GM20431 (cell line): Measurements from ENCODE around the gene METTL1.

Experiments
- in situ Hi-C: fragments of 300-500 bp; cut with MseI, MboI; formaldehyde crosslinking; loops from one replicate; pipeline ENCODE4 v1.15.0; 2020; ENCODE audit warnings: low sequenced_read_pairs; ENCODE audit not compliant: unreplicated experiment

METTL1 gene

DNA sequence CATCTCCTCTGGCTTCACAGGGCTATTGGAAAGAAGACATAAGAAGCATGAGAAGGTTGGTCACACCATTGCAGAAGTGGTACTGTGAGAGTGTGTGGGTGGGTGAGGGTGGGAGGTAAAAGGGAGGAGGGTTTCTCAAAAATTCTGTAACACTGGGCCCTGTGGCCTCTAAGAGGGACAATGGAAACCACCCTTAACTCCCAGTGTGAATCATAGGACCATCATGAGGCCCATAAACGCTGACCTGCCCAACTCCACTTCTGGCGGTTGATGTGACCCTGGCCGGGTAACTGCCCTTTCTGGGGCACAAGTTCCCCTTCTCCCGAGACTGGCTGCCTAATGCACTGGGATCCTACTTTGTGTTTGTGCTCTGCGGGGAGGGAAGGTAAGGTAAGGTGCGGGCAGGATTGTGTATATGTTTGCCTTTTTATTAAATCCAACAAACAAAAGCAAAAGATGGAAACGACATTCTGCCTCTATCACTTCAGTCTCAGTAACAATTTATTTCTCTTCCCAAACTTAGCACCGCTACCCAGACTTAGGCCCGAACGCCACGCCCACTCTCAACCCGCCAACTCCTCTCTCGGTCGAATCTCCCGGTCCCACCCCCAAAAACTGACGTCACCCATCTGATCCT, 551 bp downstream of the METTL1 start:
- in situ Hi-C loops, result no loop called here

DNA sequence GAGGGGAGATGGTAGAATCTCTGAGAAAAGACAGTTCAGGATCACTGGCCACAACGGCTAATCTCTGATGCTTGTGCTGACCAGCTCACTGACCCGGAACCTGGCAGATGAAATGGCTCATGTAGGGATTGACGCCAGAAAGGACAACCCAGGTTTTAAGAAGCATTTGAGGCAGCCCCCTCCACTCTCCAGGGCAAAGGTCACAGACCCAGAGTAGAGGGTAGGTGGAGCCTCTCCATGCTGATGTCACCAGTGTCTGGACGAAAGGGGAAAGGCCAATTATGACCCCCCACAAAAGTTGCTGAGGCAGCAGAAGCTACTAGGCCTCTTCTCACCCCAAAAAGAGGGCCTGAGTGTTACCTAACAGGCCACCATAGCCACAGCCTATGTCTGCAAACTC, 1.2 kb downstream of the METTL1 start:
- in situ Hi-C loops, result no loop called here

DNA sequence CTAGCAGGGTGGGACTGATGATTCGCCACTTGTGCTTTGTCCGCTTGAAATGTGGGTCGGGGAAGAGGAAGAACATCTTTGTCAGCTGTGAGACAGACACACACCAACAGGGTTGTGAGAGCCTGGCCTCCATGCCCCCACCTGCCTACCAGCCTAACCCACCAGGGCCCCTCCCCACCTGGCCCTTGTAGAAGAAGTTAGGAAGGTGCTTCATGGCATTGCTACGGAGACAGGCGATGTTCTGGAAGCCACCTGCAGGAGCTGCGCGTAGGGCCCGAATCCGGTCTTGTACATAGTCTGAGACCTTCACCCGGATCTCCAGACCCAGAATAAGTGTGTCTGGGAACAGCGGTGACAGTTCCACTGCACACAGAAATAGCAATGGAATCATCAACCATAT, 2.3 kb downstream of the METTL1 start:
- in situ Hi-C loops, result no loop called here

DNA sequence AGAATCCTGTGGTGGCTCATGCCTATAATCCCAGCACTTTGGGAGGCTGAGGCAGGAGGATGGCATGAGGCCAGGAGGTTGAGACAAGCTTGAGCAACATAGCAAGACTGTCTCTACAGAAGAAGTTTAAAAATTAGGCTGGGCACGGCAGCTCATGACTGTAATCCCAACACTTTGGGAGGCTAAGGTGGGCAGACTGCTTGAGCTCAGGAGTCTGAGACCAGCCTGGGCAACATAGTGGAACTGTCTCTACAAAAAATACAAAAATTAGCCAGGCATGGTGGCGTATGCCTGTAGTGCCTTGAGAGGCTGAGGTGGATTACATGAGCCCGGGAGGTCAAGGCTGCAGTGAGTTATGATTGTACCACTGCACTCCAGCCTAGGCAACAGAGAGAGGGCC, 4.0 kb downstream of the METTL1 start:
- in situ Hi-C loops, result no loop called here

DNA sequence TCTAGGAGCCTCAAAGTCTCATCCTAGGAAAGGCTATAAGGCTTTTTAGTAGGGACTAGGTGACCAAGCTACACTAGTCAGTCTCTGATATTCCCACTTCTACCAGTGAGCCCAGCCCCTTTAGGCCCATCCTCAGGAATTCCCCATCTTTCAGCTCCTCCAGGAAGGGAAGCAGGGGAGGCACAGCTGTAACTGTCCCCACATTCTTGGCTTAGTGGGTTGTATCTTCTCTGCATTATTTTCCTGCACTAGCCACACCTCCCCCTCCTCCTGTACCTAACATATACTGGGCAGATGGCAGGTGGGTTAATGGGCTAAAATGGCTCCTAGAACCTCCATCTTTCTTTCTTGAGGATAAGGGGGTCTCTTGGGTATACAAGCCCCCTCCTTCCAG, 4.6 kb downstream of the METTL1 start:
- in situ Hi-C loops, result no loop called here

DNA sequence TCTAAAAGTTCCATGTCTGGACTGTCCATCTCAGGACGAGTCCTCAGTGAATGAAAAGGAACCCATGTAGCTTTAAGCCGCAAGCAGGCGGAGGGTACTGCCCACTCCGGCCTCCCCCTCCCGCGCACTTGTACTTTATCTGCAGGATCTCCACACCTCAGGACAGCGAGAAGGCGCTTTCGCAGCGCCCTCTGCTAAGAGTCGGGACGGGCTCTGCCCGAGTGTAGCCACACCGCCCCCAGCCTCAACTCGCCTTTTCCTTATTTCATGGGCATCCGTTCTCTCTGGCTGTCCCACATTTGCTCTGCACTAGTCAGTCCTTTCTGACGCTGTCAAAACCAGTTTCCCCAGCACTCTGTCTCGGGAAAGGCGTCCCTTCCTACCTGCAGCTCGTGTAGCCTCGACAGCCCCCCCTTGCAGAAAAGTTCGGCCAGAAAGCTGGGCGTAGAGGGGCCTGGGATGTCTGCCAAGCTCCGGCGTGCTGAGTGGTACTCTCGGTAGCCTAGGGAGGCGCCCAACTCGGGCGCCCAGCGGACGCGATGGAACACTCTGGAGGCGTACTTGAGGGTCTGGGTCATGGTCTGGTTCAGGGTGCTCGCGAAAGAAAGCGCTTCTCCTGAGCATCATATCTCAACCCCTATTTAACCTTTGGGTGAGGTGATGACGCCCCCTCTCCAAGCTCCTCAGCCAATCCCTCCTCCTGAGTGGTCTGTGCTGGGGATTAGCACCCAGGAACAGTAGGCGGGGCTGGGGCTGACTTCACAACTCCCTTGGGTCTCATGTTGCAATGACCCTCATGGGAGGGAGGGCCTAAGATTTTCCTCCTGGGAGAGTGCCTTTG, 5.2 kb downstream of the METTL1 start, which contains the start of gene CYP27B1:
CYP27B1 (minus strand) TSS at position 615 of the 841 bp plus-strand sequence; CDS start at position 578, 37 bp downstream.
- in situ Hi-C loops, result no loop called here

DNA sequence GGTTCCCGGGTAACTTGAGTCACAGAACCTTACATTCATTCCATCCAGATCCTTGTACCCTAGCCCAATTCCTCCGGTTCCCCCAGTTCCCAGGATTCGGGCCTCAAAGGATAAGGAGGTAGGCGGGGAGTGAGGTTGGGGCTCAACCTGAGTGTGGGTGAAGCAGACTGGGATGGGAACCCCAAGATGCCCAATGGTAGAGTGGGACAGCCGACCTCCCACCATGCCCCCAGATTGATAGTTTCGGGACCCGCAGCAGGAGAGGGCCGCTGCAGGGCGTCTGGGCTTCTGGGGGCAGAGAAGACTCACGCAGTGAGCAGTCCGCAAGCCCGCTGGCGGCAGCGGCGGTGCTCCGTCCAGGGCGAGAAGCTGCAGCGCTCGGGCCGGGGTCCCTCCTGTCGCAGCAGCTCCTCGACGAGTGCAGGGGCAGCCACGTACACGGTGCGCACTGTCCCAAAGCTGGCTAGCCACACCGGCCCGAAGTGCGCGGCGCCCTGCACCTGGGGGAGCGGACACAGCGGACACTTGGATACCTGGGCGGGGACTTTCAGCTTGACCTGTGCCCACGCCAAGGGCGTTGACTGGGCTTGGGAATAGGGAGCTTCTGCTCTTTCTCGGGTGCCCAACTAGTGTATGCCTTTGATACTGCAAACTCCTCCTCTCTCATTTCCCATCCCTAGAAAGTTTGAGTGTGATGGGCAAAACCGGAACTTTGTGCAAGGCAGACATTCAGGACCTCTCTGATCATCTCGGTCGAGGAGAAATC, 6.0 kb downstream of the METTL1 start:
- in situ Hi-C loops, result no loop called here

DNA sequence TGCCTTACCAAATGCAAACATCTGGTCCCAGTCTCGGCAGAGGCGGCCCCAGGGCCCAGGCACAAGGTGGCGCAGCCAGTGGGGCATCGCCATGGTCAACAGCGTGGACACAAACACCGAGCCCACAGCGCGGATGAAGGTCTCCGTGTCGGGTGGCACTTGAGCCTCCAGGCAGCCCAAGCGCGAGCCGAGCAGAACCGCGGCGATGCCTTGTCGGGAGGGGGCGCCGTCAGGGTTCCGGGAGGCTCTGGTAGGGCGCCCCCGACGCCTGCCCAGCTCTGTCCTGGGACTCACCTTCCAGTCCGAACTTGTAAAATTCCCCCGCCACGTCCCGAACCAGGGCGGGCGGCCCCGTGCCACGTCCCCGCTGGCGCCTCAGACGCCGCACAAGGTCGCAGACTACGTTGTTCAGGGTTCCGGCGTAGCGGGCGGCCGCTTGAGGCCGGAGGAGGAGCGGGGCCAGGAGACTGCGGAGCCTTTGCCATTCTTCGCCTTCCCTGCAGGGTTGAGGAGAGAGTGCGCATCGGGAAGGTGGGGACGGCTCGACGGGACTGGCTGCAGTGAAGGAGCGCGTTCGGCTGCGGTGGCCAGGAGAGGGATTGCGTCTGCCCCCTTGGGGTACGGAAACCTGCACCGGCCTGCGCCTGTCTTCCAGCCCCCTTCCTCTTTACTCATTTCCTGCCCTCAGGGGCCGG, 6.8 kb downstream of the METTL1 start:
- in situ Hi-C loops, result no loop called here

DNA sequence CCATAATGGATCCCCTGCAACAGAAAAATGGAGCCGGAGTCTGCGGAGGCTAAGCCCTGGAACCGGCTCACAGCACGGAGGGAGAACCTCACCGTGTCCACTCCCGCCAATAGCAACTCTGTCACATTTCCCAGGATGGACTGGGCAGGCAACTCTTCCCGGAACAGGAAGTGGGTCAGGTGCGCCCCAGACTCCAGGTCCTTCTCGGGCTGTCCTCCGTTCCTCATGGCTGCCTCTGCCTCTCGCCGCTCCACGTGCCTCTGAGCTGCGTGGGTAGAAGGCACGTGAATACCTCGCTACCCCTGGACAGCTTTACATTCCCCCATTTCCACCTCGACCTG, 7.3 kb downstream of the METTL1 start:
- in situ Hi-C loops, result no loop called here

DNA sequence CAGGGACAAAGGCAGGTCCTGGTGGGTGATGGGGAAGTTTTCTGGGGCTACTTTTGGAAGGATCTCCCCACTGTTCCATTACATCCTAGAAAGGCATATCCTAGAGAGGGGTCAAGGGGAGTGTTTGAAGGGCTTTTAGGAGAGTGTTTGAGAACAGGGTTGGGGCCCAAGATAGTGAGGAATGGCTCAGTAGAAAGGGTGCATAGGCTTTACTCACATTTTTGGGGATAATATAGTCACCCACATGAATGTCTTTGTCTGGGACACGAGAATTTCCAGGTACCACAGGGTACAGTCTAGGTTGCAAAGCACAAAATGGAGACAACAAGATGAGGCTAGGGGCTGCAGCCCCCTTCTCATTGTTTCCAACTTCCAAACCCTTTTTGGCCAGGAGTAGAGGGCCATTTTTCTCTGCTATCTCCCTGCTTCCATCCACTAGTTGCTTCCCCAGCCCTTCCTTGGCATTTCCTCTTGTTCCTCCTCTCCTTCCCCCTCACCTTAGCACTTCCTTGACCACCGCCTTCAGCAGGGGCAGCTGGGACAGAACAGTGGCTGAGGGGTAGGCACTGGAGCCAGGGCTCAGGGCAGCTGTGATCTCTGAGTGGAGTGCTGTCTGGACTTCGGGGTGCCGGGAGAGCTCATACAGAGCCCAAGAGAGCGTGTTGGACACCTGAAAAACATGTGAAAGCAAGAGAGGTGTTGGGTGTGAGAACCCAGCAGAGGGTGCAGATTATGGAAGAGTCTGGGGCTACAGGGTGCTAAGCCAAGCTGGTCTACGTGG, 7.8 kb downstream of the METTL1 start:
- in situ Hi-C loops, result no loop called here

DNA sequence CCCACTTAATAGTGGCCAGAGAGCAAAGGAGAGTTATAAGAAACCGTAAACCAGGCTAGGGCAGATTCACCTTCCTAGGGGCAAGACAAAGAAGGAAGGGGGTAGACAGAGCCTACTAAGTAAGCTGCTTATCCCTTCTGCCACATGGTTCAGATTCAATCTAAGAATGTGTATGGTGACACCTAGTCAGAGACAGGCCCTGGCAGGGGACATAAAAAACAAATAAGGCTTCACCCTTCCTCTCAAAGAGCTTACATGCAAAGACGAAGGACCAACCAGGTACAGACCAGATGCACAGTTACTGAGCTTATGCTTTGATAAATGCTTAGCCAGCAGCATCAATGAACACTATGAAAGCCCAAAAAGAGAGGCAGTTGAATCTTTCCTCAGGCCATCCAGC, 9.4 kb downstream of the METTL1 start:
- in situ Hi-C loops, result no loop called here

DNA sequence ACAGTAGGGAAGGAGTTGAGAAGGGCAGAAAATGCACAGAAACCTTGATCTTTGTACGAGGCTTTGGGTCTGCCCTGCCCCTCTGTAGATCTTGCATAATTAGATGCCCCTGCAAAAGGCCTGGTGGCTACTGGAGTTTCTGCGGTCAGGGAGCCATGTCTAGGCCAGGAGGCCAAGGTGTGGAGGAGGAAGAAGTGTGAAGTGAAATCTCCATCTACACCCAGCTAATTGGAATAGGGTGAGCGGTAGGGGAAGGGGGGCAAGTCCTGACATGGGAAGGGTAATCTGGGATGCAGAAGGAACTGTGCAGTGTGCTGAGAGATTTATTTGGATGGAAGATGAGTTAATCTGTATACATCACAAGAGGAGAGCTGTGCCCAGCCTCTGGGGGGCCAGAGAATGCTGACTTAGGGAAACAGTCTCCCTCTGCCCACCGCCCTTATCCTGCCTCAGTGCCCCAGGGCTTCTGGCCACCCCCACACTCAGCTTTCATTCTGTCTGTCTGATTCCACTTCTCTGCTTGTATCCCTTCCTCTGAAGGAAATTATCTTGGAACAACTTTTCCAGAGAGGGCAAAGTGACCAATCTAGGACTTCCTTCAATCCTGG, 10.4 kb downstream of the METTL1 start:
- in situ Hi-C loops, result no loop called here

DNA sequence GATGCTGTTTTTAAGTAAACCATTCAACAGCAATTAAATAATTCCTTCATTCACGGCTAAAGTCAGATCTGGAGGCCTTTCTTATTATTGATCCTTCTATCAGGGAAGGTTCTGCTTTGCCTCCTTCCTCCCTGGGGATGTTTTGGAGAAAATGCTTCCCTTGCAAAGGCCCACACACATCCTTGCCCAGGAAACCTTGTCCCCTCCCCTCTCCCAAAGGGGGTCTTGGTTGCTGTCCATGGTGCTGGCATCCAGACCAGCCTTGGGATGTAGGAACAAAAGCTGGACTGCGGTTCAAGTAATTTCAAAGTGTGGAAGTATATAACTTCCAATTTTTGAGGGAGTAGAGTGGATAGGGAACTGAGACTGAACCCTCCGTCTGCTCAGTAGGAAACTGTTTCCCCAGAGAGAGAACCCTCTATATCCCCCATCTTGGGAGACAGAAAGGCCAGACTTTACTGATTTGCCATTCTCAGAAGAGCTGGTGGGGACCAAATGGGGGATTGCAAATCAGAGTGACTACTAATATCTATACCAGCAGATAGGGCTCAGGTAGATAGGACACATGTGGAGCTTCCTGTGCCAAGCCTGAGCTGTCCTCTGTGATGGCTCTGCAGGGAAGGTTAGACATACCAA, 11.4 kb downstream of the METTL1 start:
- in situ Hi-C loops, result no loop called here

DNA sequence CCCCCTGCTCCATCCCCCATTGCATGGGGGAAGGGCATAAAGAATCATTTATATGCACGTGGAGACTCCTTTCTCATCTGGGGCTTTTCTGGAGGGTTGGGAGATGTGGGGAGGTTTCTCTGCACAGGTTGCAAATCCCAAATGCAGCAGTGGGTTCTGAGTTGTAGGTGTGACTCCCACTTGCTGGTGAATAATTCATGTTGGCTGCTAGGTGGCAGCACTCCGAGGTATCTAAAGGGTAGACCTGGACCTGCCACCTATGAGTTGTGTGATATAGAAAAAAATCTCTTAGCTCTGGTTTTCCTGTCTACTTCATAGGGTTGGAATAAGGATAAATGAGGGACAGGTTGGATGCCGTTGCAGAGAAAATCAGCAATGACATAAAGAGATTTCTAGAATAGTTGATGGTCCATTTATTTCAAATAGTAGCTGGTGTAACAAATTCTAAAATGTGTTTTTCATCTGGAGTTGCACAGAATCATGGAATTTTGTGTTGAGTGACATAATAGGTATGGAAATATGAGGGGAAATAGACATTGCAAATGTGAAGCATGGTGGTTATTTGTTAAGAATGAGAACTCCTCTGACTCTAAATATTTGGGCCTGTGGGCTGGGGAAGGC, 12.4 kb downstream of the METTL1 start:
- in situ Hi-C loops, result no loop called here

DNA sequence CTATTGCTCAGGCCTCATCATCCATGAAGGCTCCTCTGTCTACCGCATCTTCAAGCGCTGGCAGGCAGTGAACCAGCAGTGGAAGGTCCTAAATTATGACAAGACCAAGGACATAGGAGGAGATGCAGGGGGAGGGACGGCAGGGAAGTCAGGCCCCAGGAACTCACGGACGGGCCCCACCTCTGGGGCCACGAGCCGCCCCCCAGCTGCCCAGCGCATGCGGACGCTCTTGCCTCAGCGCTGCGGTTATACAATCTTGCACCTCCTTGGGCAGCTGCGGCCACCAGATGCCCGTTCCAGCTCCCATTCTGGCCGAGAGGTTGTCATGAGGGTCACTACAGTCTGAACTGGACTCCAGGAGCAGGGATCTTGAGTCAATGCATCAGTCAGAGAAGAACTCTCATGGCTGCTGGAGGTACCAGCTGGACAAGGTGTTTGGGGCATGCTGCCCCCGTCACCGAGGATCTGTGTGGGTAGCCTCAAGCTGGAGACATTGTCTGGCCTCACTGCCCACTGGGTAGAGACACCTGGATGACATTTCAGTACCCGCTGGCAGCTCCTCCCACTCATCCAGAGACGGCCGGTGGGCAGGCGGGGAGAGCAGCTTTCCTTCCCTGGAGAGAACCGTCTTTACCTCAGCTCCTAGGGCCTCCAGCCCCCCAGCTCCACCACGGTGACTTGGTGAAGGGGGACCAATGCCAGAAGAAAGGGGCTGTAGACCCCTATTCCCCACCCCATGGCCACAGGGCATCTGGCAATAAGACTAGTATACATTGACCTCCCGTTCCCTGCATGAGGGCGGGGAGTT, 13.1 kb downstream of the METTL1 start:
- in situ Hi-C loops, result no loop called here

DNA sequence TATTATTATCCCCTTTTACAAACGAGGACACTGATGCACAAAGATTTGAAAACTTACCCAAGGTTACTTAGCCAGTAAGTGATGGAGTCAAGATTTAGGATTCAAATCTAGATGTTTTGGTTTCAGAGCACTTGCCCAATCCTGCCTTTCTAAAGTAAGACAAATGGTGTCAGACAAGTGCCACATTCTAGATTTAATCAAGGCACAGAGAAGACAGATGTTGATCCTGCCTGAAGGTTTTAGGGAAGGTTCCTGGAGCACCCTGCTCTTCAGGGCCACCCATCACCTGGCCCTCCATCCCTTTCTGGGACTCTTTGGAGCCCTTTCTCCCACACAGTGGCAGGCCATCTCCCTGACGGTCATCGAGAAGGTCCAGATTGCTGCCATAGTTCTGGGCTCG, 14.1 kb downstream of the METTL1 start:
- in situ Hi-C loops, result no loop called here

DNA sequence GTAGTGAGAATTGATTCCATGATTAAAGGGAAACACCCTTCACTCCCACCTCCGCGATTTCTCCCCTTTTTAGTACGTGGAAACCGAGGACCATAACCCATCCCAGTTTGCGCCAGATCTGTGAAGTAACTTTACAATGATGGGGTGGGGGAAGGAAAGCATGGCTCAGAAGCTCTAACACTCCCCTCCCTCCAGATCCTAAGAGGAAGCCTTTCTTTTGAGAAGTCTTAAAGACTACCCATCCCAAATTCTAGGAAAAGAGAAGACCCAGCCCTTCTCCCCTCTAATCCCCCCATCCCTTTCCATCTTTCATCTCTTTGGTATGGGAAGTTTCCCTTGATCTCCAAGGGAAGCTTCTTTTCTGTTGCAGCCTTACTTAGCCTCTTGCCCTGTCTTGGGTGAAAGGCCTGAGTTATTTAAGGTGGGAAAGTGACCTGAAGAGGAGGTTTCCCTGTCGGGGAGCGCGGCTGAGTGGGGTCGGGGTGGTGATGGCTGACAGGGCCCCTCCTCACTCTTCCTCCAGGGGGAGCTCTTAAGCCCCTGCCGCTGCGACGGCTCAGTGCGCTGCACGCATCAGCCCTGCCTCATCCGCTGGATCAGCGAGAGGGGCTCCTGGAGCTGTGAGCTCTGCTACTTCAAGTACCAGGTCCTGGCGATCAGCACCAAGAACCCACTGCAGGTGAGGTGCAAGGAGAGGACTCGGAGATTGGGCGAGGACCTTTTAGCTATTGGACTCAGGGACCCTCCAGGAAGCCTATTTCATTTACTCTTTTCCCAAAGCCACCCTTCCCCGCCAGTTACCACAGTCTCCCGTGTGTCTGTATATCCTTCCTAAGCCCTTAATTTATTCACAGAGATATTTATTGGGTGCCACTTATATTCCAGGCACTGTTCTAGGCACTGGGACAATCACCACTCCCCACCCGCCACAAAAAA, 15.2 kb downstream of the METTL1 start:
- in situ Hi-C loops, result no loop called here
